GM12878 (cell line): Measurements from ENCODE around the gene FCHSD2. TPM values are rescaled to one million over a fixed set of nuclear protein-coding genes. Genes with fewer than 3 reads are reported as not detected.

Experiments used
- BCL11A ChIP-seq: IDR thresholded peaks from 2 replicates; pipeline ENCODE4 v1.6.1; 2011; ENCODE audit warnings: low read depth, low read length
- CHD1 ChIP-seq: IDR thresholded peaks from 2 replicates; pipeline ENCODE4 v1.6.1; 2012; ENCODE audit warnings: low read depth, low read length, improper control_type of control experiment
- CHD2 ChIP-seq: IDR thresholded peaks from 2 replicates; pipeline ENCODE4 v1.6.1; 2011; ENCODE audit warnings: low read depth, low read length, improper control_type of control experiment, borderline replicate concordance
- EGR1 ChIP-seq, 2 experiments: IDR thresholded peaks; 1 replicate in 1 of 2; 2 replicates in 1 of 2; pipeline ENCODE4 v1.6.1; 2011 to 2012; ENCODE audit warnings: low read depth in 2 of 2, low read length in 2 of 2, borderline replicate concordance in 1 of 2, mild to moderate bottlenecking in 1 of 2, moderate library complexity in 1 of 2
- FOXK2 ChIP-seq: fragments of 450-650 bp; IDR thresholded peaks from 2 replicates; pipeline ENCODE4 v1.6.1; 2017; ENCODE audit warnings: mild to moderate bottlenecking, moderate library complexity
- HCFC1 ChIP-seq: fragments of 150-350 bp; IDR thresholded peaks from 2 replicates; pipeline ENCODE4 v1.6.1; 2014; ENCODE audit warnings: low read length
- HDAC2 ChIP-seq: fragments of 200-600 bp; sonication (generic); IDR thresholded peaks from 2 replicates; pipeline ENCODE4 v1.6.1; 2017
- HDAC6 ChIP-seq: fragments of 200-600 bp; sonication (generic); IDR thresholded peaks from one replicate; pipeline ENCODE4 v1.8.0; 2017; ENCODE audit warnings: antibody characterized with exemption; ENCODE audit not compliant: unreplicated experiment
- KAT2A ChIP-seq: conservative IDR thresholded peaks from 2 replicates; pipeline ENCODE4 v1.6.1; 2011; ENCODE audit warnings: low read depth, low read length; ENCODE audit not compliant: control insufficient read depth
- MYC ChIP-seq: IDR thresholded peaks from 2 replicates; pipeline ENCODE4 v1.6.1; 2011; ENCODE audit warnings: mild to moderate bottlenecking, low read length, moderate library complexity, inconsistent platforms; ENCODE audit not compliant: insufficient read depth, insufficient replicate concordance, insufficient read length, severe bottlenecking
- NR2C2 ChIP-seq: IDR thresholded peaks from 2 replicates; pipeline ENCODE4 v1.6.1; 2011; ENCODE audit warnings: borderline replicate concordance, low read depth; ENCODE audit not compliant: control insufficient read depth, insufficient read length
- RELA ChIP-seq: fragments of 450-650 bp; IDR thresholded peaks from 2 replicates; pipeline ENCODE4 v1.8.0; 2014; ENCODE audit warnings: borderline replicate concordance; ENCODE audit not compliant: partially characterized antibody
- SIX5 ChIP-seq: IDR thresholded peaks from 2 replicates; pipeline ENCODE4 v1.6.1; 2011; ENCODE audit warnings: mild to moderate bottlenecking, low read depth, low read length, moderate library complexity; ENCODE audit not compliant: severe bottlenecking
- SMAD5 ChIP-seq: IDR thresholded peaks from 2 replicates; pipeline ENCODE4 v1.6.1; 2016; ENCODE audit warnings: antibody characterized with exemption, low read depth
- SREBF2 ChIP-seq: IDR thresholded peaks from 2 replicates; pipeline ENCODE4 v1.6.1; 2012; ENCODE audit warnings: mild to moderate bottlenecking, low read length
- SUPT20H ChIP-seq: IDR thresholded peaks from 2 replicates; pipeline ENCODE4 v1.6.1; 2011; ENCODE audit warnings: low read depth, mild to moderate bottlenecking, low read length, moderate library complexity, borderline replicate concordance; ENCODE audit not compliant: control insufficient read depth
- ZNF207 ChIP-seq: fragments of 450-650 bp; IDR thresholded peaks from 2 replicates; pipeline ENCODE4 v1.6.1; 2014; ENCODE audit warnings: antibody characterized with exemption, mild to moderate bottlenecking, borderline replicate concordance
- polyA plus RNA-seq, 11 experiments: library from polyadenylated mRNA; depleted of rRNA in 4 of 11; unstranded in 6 of 11; stranded (reverse) in 5 of 11; fragments of >200 nt; fragmentation: Nextera tagmentation in 4 of 11; fragmentation: Illumina TruSeq in 1 of 11; extraction: Ambion mirVana in 4 of 11; extraction: Trizol in 1 of 11; gene quantifications; 1 replicate in 1 of 11; 2 replicates in 10 of 11; pipeline versions ENCODE4 v1.2.1 to v1.2.3, GENCODE V29; 2011 to 2016; ENCODE audit warnings: inconsistent platforms in 2 of 11, missing spikeins in 2 of 11, low read depth in 1 of 11
- total RNA-seq, 4 experiments: library from RNA; depleted of rRNA in 3 of 4; stranded (reverse); fragments of >200 nt in 3 of 4; fragmentation: Illumina TruSeq in 1 of 4; extraction: Trizol in 1 of 4; gene quantifications; 2 replicates each; pipeline versions ENCODE4 v1.2.1 to v1.2.3, GENCODE V29; 2013 to 2021
- TF ChIP-seq, protein P1 (sequence below): fragments of 450-650 bp; formaldehyde crosslinking; IDR thresholded peaks from 2 replicates; pipeline ENCODE4 v1.4.0; 2020; ENCODE audit warnings: mild to moderate bottlenecking, moderate library complexity
- TF ChIP-seq, protein P2 (sequence below): IDR thresholded peaks from 2 replicates; pipeline ENCODE4 v1.6.1; 2011; ENCODE audit warnings: borderline replicate concordance, low read depth, mild to moderate bottlenecking, moderate library complexity, mixed read lengths, low read length; ENCODE audit not compliant: insufficient read depth; ENCODE audit errors: extremely low read length
- TF ChIP-seq, protein P3 (sequence below): IDR thresholded peaks from 2 replicates; pipeline ENCODE4 v1.6.1; 2012; ENCODE audit warnings: improper control_type of control experiment, low read depth, low read length; ENCODE audit not compliant: insufficient replicate concordance

FCHSD2 gene
- total and polyA plus RNA-seq, 10 of the 15 experiments (the other 5 are each of a cell fraction or from before 2014, with no cell fraction given): 13.2 to 89.8 (median 47.8) TPM

DNA sequence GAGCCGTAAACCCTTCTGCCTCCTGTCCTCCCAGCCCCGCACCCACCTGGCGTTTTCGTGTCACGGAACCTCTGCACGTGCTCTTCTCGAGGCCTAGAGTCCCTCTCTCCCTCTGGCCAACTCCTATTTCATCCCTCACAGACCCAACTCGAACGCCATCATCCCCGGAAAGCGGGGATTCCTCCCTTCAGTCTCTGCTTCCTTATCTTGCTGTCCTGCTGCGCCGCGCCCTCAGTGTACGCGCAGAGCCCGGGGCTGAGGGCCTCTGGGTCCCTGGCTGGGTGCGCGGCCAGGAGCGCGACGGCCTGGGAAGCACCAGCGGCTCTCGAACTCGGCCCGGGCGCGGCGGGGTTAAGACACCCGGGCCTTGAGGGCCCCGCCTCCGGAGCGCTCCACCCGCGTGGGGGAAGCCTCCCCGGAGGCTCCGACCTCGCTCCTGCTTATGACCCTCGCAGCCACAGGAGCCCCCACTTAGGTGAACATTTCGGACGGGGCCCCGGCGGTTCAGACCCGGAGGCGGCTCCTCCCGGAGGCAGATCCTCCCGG, 328.3 kb downstream of the FCHSD2 start (continued):
- TF ChIP-seq, protein P1, sequence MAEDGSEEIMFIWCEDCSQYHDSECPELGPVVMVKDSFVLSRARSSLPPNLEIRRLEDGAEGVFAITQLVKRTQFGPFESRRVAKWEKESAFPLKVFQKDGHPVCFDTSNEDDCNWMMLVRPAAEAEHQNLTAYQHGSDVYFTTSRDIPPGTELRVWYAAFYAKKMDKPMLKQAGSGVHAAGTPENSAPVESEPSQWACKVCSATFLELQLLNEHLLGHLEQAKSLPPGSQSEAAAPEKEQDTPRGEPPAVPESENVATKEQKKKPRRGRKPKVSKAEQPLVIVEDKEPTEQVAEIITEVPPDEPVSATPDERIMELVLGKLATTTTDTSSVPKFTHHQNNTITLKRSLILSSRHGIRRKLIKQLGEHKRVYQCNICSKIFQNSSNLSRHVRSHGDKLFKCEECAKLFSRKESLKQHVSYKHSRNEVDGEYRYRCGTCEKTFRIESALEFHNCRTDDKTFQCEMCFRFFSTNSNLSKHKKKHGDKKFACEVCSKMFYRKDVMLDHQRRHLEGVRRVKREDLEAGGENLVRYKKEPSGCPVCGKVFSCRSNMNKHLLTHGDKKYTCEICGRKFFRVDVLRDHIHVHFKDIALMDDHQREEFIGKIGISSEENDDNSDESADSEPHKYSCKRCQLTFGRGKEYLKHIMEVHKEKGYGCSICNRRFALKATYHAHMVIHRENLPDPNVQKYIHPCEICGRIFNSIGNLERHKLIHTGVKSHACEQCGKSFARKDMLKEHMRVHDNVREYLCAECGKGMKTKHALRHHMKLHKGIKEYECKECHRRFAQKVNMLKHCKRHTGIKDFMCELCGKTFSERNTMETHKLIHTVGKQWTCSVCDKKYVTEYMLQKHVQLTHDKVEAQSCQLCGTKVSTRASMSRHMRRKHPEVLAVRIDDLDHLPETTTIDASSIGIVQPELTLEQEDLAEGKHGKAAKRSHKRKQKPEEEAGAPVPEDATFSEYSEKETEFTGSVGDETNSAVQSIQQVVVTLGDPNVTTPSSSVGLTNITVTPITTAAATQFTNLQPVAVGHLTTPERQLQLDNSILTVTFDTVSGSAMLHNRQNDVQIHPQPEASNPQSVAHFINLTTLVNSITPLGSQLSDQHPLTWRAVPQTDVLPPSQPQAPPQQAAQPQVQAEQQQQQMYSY (CRISPR knock-in tag): no peak
- TF ChIP-seq SMAD5 (peak; percentile 96), SUPT20H (no peak), HDAC6 (peak; percentile 81), KAT2A (no peak), SREBF2 (no peak; the same call in 1 of the 2 replicates), ZNF207 (peak; percentile 93), RELA (peak; percentile 89), HCFC1 (peak; percentile 51), SIX5 (peak; percentile 40), CHD1 (peak; percentile 98), CHD2 (no peak; the same call in 1 of the 2 replicates), BCL11A (no peak), FOXK2 (peak; percentile 98), HDAC2 (no peak), MYC (peak; percentile 74), EGR1 (IDR thresholded peaks at IDR 0.05; ENCODE audit: borderline replicate concordance in 1 of 2, low read depth in 2 of 2, low read length in 2 of 2) (no peak), NR2C2 (no peak)
- TF ChIP-seq, protein P2, sequence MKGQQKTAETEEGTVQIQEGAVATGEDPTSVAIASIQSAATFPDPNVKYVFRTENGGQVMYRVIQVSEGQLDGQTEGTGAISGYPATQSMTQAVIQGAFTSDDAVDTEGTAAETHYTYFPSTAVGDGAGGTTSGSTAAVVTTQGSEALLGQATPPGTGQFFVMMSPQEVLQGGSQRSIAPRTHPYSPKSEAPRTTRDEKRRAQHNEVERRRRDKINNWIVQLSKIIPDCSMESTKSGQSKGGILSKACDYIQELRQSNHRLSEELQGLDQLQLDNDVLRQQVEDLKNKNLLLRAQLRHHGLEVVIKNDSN: no peak
- TF ChIP-seq, protein P3, sequence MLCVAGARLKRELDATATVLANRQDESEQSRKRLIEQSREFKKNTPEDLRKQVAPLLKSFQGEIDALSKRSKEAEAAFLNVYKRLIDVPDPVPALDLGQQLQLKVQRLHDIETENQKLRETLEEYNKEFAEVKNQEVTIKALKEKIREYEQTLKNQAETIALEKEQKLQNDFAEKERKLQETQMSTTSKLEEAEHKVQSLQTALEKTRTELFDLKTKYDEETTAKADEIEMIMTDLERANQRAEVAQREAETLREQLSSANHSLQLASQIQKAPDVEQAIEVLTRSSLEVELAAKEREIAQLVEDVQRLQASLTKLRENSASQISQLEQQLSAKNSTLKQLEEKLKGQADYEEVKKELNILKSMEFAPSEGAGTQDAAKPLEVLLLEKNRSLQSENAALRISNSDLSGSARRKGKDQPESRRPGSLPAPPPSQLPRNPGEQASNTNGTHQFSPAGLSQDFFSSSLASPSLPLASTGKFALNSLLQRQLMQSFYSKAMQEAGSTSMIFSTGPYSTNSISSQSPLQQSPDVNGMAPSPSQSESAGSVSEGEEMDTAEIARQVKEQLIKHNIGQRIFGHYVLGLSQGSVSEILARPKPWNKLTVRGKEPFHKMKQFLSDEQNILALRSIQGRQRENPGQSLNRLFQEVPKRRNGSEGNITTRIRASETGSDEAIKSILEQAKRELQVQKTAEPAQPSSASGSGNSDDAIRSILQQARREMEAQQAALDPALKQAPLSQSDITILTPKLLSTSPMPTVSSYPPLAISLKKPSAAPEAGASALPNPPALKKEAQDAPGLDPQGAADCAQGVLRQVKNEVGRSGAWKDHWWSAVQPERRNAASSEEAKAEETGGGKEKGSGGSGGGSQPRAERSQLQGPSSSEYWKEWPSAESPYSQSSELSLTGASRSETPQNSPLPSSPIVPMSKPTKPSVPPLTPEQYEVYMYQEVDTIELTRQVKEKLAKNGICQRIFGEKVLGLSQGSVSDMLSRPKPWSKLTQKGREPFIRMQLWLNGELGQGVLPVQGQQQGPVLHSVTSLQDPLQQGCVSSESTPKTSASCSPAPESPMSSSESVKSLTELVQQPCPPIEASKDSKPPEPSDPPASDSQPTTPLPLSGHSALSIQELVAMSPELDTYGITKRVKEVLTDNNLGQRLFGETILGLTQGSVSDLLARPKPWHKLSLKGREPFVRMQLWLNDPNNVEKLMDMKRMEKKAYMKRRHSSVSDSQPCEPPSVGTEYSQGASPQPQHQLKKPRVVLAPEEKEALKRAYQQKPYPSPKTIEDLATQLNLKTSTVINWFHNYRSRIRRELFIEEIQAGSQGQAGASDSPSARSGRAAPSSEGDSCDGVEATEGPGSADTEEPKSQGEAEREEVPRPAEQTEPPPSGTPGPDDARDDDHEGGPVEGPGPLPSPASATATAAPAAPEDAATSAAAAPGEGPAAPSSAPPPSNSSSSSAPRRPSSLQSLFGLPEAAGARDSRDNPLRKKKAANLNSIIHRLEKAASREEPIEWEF: no peak
